Peyer's patch (tissue), 4 donors: Measurements from ENCODE around the gene FOXO1.

Experiments
- POLR2A ChIP-seq, 2 donors: fragments of 450-650 bp; IDR thresholded peaks; one replicate each; pipeline ENCODE4 v1.5.1; 2017; ENCODE audit warnings: antibody characterized with exemption in 2 of 2, mild to moderate bottlenecking in 2 of 2, moderate library complexity in 2 of 2
- TF ChIP-seq, protein P1 (sequence below), 6 experiments: fragments of 450-650 bp in 4 of 6; fragments of 200-600 bp in 2 of 6; sonication (generic) in 1 of 6; IDR thresholded peaks; one replicate each; pipeline ENCODE4 v1.5.1; 2017 to 2019; ENCODE audit warnings: antibody characterized with exemption in 6 of 6, mild to moderate bottlenecking in 3 of 6, moderate library complexity in 1 of 6

DNA sequence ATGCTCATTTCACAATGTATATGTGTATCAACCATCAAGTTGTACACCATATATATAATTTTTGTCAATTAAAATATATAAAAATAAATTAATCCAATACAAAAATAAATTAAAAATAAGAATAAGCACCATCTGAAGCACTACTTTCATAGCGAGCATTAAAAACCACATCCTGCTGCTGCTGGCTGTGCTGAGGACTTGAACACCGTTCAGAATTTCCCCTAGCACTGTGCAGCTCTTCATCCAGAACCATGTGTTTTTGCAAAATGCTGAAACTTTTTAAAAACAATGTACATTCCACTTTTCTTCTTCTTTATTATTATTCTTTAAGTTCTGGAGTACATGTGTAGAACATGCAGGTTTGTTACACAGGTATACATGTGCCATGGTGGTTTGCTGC lies 40.0 kb upstream of the FOXO1 start:
- TF ChIP-seq, protein P1, sequence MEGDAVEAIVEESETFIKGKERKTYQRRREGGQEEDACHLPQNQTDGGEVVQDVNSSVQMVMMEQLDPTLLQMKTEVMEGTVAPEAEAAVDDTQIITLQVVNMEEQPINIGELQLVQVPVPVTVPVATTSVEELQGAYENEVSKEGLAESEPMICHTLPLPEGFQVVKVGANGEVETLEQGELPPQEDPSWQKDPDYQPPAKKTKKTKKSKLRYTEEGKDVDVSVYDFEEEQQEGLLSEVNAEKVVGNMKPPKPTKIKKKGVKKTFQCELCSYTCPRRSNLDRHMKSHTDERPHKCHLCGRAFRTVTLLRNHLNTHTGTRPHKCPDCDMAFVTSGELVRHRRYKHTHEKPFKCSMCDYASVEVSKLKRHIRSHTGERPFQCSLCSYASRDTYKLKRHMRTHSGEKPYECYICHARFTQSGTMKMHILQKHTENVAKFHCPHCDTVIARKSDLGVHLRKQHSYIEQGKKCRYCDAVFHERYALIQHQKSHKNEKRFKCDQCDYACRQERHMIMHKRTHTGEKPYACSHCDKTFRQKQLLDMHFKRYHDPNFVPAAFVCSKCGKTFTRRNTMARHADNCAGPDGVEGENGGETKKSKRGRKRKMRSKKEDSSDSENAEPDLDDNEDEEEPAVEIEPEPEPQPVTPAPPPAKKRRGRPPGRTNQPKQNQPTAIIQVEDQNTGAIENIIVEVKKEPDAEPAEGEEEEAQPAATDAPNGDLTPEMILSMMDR (IDR thresholded peaks at IDR 0.05): no peak
- TF ChIP-seq POLR2A (IDR thresholded peaks at IDR 0.05): no peak
